Ovary (tissue), 9 donors: ENCODE measurements around the gene CD52. TPM values are rescaled to one million over a fixed set of nuclear protein-coding genes. Genes with fewer than 3 reads are reported as not detected.
A peak's percentile ranks its signal among the peaks of the same experiment; 100 is the strongest.

Source experiments
- DNase-seq, 5 donors: peaks; one replicate each; pipeline ENCODE4 v3.0.0-alpha.2; 2019 to 2020
- H3K27ac ChIP-seq, 2 donors: fragments of 200-600 bp; one replicate each; pipeline versions ENCODE4 v1.5.1 to v1.8.0; 2019 to 2022
- H3K27me3 ChIP-seq: fragments of 200-600 bp; one replicate; pipeline ENCODE4 v1.8.0; 2022
- H3K36me3 ChIP-seq: fragments of 200-600 bp; sonication (generic); one replicate; pipeline ENCODE4 v1.5.1; 2019
- H3K4me1 ChIP-seq: one replicate; pipeline ENCODE4 v1.8.1; 2013; ENCODE audit warnings: mild to moderate bottlenecking, moderate library complexity; ENCODE audit not compliant: insufficient read depth
- H3K4me3 ChIP-seq: fragments of 200-600 bp; sonication (generic); one replicate; pipeline ENCODE4 v1.5.1; 2017
- H3K9me3 ChIP-seq, 2 donors: fragments of 200-600 bp in 1 of 2; sonication (generic) in 1 of 2; one replicate each; pipeline versions ENCODE4 v1.5.1 to v1.8.1; 2013 to 2019; ENCODE audit warnings: mild to moderate bottlenecking in 1 of 2, moderate library complexity in 1 of 2
- EP300 ChIP-seq: sonication (generic); formaldehyde crosslinking; IDR thresholded peaks from one replicate; pipeline ENCODE4 v1.6.1; 2017; ENCODE audit warnings: antibody characterized with exemption
- POLR2A ChIP-seq: fragments of 450-650 bp; IDR thresholded peaks from one replicate; pipeline ENCODE4 v1.6.1; 2017; ENCODE audit warnings: antibody characterized with exemption, mild to moderate bottlenecking, moderate library complexity
- WGBS, 3 donors: extraction: QIAGEN DNeasy Blood & Tissue Kit in 1 of 3; methylation state at CpG; one replicate each; pipeline versions ENCODE4 v1.1.5 to v1.1.7; 2013 to 2017; 5-methylcytosine and 5-hydroxymethylcytosine counted together
- intact Hi-C, 4 donors: fragments of 100-400 bp; cut with DNase I; formaldehyde crosslinking; loops; one replicate each; pipeline versions ENCODE4 v1.11.0 to v1.15.1; 2022 to 2023
- polyA plus RNA-seq, 2 donors: library from polyadenylated mRNA; stranded (reverse); fragments of 200-250 nt in 1 of 2; fragments of 350-450 nt in 1 of 2; fragmentation: Illumina TruSeq in 1 of 2; extraction: RNeasy Lipid Tissue Mini Kit (QIAGEN cat#74804) in 1 of 2; gene quantifications; one replicate each; pipeline ENCODE4 v1.2.3, GENCODE V29; 2013 to 2014
- total RNA-seq, 7 donors: library from RNA; depleted of rRNA in 2 of 7; stranded (reverse); fragments of >200 nt in 2 of 7; fragmentation: NEBNext Ultra II Directional in 3 of 7; extraction: Animal tissue kit (Norgen Biotek cat#: 25700) in 3 of 7; gene quantifications; one replicate each; pipeline versions ENCODE4 v1.1.0 to v1.2.4, GENCODE V29; 2016 to 2023
- TF ChIP-seq, protein P1 (sequence below), 3 donors: fragments of 450-650 bp in 2 of 3; fragments of 200-600 bp in 1 of 3; IDR thresholded peaks; one replicate each; pipeline versions ENCODE4 v1.5.1 to v1.8.0; 2016 to 2022; ENCODE audit warnings: antibody characterized with exemption in 3 of 3, mild to moderate bottlenecking in 1 of 3
- donor health status: DM: no; HTN: no; CAD: no; lungs with moderate emphysema.
- donor health status: DM: no; HTN: no; CAD: no.
- donor health status: Bipolar disorder and iron deficiency.
- donor health status: DM: yes; HTN: yes; CAD: no.
- donor health status: DM: no; HTN: no; CAD: no.
- donor health status: DM: yes; HTN: yes; CAD: no.

The CD52 gene
- total and polyA plus RNA-seq, 9 donors = 1.3 to 45.5 (median 4.3) TPM; not detected in 1

DNA sequence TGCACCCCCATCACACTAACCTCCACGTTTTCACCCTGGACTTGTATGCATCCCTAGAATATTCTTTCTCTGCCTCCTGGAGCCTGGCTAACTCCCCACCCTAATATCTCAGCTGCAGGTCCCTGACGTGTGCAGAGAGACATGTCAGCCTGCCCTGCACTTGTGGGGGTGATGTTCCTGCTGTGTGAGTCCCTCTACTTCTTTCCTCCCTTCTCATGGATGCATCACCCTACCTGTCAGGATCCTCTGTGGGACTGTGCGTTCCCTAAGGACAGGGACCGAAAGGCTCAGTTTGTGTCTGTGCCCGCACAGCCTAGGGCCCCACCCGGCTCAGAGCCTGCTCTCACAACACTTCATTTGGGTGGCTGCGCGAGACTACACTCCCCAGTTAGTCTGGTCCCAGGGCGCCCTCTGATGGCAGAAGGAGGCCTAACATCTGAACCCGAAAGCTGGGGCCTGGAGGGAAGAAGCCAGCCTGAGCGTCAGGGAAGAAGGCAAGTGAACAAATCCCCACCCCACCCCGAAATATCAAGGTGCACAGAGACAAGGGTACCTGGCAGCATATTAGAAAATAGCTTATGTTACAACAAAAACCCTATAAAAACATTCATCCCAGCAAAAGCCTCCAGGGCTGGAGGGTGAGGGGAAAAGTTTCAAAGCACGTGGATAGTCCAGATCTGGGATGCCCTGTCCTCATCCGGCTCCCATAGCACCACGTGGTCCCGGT lies 3.7 kb downstream of the CD52 start:
- H3K27me3 ChIP-seq = no peaks in the 10 kb centered on the region
- DNase-seq = peak; percentile 81 to 91 (median 88)
- H3K4me1 ChIP-seq = no peaks in the 10 kb centered on the region
- intact Hi-C loops = loop anchor here in 3 of 4 donors (2.0 to 10.0 kb wide), 3 partner anchors 51 to 219 kb away; no protein-coding TSS in a partner anchor
- H3K36me3 ChIP-seq = no peaks in the 10 kb centered on the region
- WGBS, 3 donors = 9 to 12% (median 12%) methylated on average over 16 of the region's 16 CpGs
- no peak overlapping the region for H3K4me3 ChIP-seq
- H3K27ac ChIP-seq = no peak overlapping the region
- TF ChIP-seq POLR2A (no peak), EP300 (no peak)
- TF ChIP-seq, protein P1, sequence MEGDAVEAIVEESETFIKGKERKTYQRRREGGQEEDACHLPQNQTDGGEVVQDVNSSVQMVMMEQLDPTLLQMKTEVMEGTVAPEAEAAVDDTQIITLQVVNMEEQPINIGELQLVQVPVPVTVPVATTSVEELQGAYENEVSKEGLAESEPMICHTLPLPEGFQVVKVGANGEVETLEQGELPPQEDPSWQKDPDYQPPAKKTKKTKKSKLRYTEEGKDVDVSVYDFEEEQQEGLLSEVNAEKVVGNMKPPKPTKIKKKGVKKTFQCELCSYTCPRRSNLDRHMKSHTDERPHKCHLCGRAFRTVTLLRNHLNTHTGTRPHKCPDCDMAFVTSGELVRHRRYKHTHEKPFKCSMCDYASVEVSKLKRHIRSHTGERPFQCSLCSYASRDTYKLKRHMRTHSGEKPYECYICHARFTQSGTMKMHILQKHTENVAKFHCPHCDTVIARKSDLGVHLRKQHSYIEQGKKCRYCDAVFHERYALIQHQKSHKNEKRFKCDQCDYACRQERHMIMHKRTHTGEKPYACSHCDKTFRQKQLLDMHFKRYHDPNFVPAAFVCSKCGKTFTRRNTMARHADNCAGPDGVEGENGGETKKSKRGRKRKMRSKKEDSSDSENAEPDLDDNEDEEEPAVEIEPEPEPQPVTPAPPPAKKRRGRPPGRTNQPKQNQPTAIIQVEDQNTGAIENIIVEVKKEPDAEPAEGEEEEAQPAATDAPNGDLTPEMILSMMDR (IDR thresholded peaks at IDR 0.05) = peak; percentile 46 to 85 (median 80)
- H3K9me3 ChIP-seq = no peaks in the 10 kb centered on the region

DNA sequence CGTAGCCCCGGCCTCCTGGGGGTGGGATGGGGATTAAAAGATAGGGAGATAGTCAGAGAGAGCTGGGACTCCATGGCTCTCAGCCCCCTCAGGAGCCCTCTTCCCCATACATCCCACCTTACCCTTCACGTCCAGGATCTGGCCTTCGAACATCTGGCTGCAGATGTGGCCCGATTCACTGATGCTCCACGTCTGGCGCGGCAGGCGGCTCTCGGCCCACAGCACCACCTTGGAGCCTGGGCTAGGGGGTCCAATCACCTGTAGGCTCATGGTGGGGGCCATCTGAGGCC lies 4.2 kb downstream of the CD52 start:
- TF ChIP-seq, protein P1 (IDR thresholded peaks at IDR 0.05) = no peak
- TF ChIP-seq EP300 (no peak), POLR2A (no peak)
- intact Hi-C loops = loop anchor here in 3 of 4 donors (2.0 to 10.0 kb wide), 3 partner anchors 51 to 220 kb away; no protein-coding TSS in a partner anchor

DNA sequence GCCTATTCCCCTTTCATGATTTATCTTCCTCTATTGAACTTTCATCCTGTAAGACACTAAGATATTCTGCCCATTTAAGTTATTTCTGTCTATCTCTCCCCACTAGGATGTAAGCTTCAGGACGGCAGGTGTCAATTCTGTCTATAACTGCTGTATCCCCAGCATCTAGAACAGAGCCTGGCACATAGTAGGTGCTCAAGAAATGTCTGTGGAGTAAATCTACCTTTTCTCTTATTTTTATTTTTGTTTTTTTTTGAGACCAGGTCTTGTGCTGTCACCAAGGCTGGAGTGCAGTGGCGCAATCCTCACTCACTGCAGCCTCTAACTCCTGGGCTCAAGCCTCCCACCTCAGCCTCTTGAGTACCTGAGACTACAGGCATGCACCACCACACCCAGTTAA lies 5.6 kb downstream of the CD52 start:
- 90 to 93% (median 90%) methylated on average over 2 of the region's 2 CpGs for WGBS, 3 donors
- no peak for DNase-seq
- H3K36me3 ChIP-seq = no peaks in the 10 kb centered on the region
- no peak overlapping the region for H3K27ac ChIP-seq
- intact Hi-C loops = loop anchor here in 3 of 4 donors (2.0 to 10.0 kb wide), 3 partner anchors 53 to 221 kb away; no protein-coding TSS in a partner anchor
- TF ChIP-seq EP300 (no peak), POLR2A (no peak)
- TF ChIP-seq, protein P1 (IDR thresholded peaks at IDR 0.05) = no peak
- no peaks in the 10 kb centered on the region for H3K27me3 ChIP-seq
- H3K4me3 ChIP-seq = no peak overlapping the region
- H3K4me1 ChIP-seq = no peaks in the 10 kb centered on the region
- no peaks in the 10 kb centered on the region for H3K9me3 ChIP-seq

More for the DNA sequence above, 4.2 kb downstream of the CD52 start:
- no peaks in the 10 kb centered on the region for H3K4me1 ChIP-seq
- H3K9me3 ChIP-seq = no peaks in the 10 kb centered on the region
- no peak overlapping the region for H3K4me3 ChIP-seq
- no peaks in the 10 kb centered on the region for H3K36me3 ChIP-seq
- no peak for DNase-seq
- WGBS, 3 donors = 59 to 66% (median 66%) methylated on average over 9 to 10 of the region's 10 CpGs
- no peaks in the 10 kb centered on the region for H3K27me3 ChIP-seq
- no peak overlapping the region for H3K27ac ChIP-seq

DNA sequence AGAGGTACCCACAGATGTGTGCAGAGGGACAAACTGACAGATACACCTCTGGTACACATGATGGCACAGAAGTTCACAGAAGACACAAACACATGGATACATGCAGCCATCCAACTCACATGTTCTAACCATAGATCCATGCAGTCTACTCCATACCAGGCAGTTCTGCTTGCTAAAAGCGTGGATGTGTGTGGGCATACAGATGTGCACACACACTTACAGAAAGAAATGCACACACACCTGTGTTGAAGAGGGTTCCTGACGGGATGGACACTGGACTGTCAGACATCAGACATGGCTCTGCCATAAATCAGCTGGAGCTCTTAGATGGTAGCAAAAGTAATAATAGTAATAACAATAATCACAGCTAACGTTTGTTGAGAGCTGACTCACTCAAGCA lies 6.8 kb downstream of the CD52 start:
- TF ChIP-seq POLR2A (no peak), EP300 (no peak)
- TF ChIP-seq, protein P1 (IDR thresholded peaks at IDR 0.05) = no peak
- 68 to 80% (median 70%) methylated on average over 3 of the region's 3 CpGs for WGBS, 3 donors
- H3K4me3 ChIP-seq = no peak overlapping the region
- H3K27ac ChIP-seq = no peak overlapping the region
- no peaks in the 10 kb centered on the region for H3K27me3 ChIP-seq
- no peak for DNase-seq
- H3K9me3 ChIP-seq = no peaks in the 10 kb centered on the region
- H3K36me3 ChIP-seq = no peaks in the 10 kb centered on the region
- H3K4me1 ChIP-seq = no peaks in the 10 kb centered on the region
- intact Hi-C loops = loop anchor here in 2 of 4 donors (5.0 to 10.0 kb wide), 2 partner anchors 220 to 222 kb away; no protein-coding TSS in a partner anchor
